Placental epithelial cell (primary cell): ENCODE results near the gene GOPC. TPM values are rescaled to one million over a fixed set of nuclear protein-coding genes. Genes with fewer than 3 reads are reported as not detected.

Experiments
- total RNA-seq: library from RNA; depleted of rRNA; stranded (reverse); fragments of >200 nt; gene quantifications from 2 replicates; pipeline ENCODE4 v1.2.3, GENCODE V29; 2012

Gene GOPC
- 43.6 and 74.8 TPM in 2 replicates for total RNA-seq

GRCh38 chr6:117602151-117602898 lies at the start of gene GOPC:
Gene GOPC, minus strand, starts transcription at chr6:117602511. Its CDS starts 223 bp downstream, at chr6:117602288.

Other genes with a start within 250 kb of the GOPC start
- under 0.01 TPM in 1 of 2 replicates, not detected in the other for gene ROS1, start 176.6 kb downstream of the GOPC start, total RNA-seq
- 21.6 and 80.6 TPM in 2 replicates for gene DCBLD1, start 119.8 kb downstream of the GOPC start, total RNA-seq
- 13.7 and 25.1 TPM in 2 replicates for gene NUS1, start 73.0 kb upstream of the GOPC start, total RNA-seq